Stimulated activated CD8-positive, alpha-beta memory T cell treated with anti-CD3 and anti-CD28 coated beads, Interleukin-2, amount 100 ng/mL, for 1 hour (primary cell): ENCODE measurements around the gene THUMPD1.
"Not testable (repeated sequence)": the region's sequence is repeated elsewhere in the genome, so short reads cannot be mapped to it uniquely, and the experiment has no call there.

Source experiments
- DNase-seq, 2 donors: peaks; one replicate each; pipeline ENCODE4 v3.0.0-alpha.2; 2020; ENCODE audit warnings: low read depth in 2 of 2

THUMPD1 gene

GRCh38 chr16:20741554-20742285 lies at the start of gene THUMPD1:
Gene THUMPD1 (minus strand): TSS chr16:20741818. CDS start chr16:20741739, 79 bp downstream.
- DNase-seq, result peak; percentile 92 to 96

GRCh38 chr16:20789130-20789529 lies 47.5 kb upstream of the THUMPD1 start:
- DNase-seq, result no peak

GRCh38 chr16:20784204-20784603 lies 42.6 kb upstream of the THUMPD1 start:
- no peak for DNase-seq

GRCh38 chr16:20782470-20782869 lies 40.9 kb upstream of the THUMPD1 start:
- no peak for DNase-seq

- no peak for DNase-seq
Measured at GRCh38 chr16:20781697-20782096, 40.1 kb upstream of the THUMPD1 start.

GRCh38 chr16:20774703-20775362 lies 33.2 kb upstream of the THUMPD1 start:
- DNase-seq, result peak; percentile 4 to 21

- DNase-seq, result no peak
Measured at GRCh38 chr16:20773679-20774078, 32.1 kb upstream of the THUMPD1 start.

GRCh38 chr16:20768818-20769217 lies 27.2 kb upstream of the THUMPD1 start:
- DNase-seq, result no peak

GRCh38 chr16:20768121-20768520 lies 26.5 kb upstream of the THUMPD1 start:
- DNase-seq, result no peak

- DNase-seq, result no peak
Measured at GRCh38 chr16:20767577-20767976, 26.0 kb upstream of the THUMPD1 start.

GRCh38 chr16:20766294-20766693 lies 24.7 kb upstream of the THUMPD1 start:
- DNase-seq, result no peak

GRCh38 chr16:20765732-20766131 lies 24.1 kb upstream of the THUMPD1 start:
- no peak for DNase-seq

GRCh38 chr16:20764448-20764847 lies 22.8 kb upstream of the THUMPD1 start:
- not testable (repeated sequence) for DNase-seq

GRCh38 chr16:20763461-20764232 lies 22.0 kb upstream of the THUMPD1 start, which contains the start of gene ACSM3:
Gene ACSM3 (plus strand): TSS chr16:20764014. CDS start chr16:20770035, 6,021 bp downstream.
- DNase-seq, result peak; percentile 29 to 30

- DNase-seq, result no peak
Measured at GRCh38 chr16:20762404-20763123, 20.9 kb upstream of the THUMPD1 start.

- DNase-seq, result no peak
Measured at GRCh38 chr16:20761175-20761574, 19.6 kb upstream of the THUMPD1 start.

- DNase-seq, result no peak
Measured at GRCh38 chr16:20760346-20760745, 18.7 kb upstream of the THUMPD1 start.

- not testable (repeated sequence) for DNase-seq
Measured at GRCh38 chr16:20755799-20756198, 14.2 kb upstream of the THUMPD1 start.

- DNase-seq, result no peak
Measured at GRCh38 chr16:20755238-20755637, 13.6 kb upstream of the THUMPD1 start.

GRCh38 chr16:20753727-20754126 lies 12.1 kb upstream of the THUMPD1 start:
- no peak for DNase-seq

- no peak for DNase-seq
Measured at GRCh38 chr16:20750558-20750957, 8.9 kb upstream of the THUMPD1 start.

GRCh38 chr16:20749474-20749873 lies 7.9 kb upstream of the THUMPD1 start:
- DNase-seq, result no peak
